GM08714 (cell line): ENCODE data around the gene ACVRL1.

Experiments used
- H3K4me3 ChIP-seq: fragments of 200-500 bp; sonication (Bioruptor generic); 2 replicates; pipeline ENCODE4 v1.5.1; 2014; ENCODE audit warnings: mild to moderate bottlenecking, low read length, inconsistent platforms
- ZNF274 ChIP-seq: IDR thresholded peaks from 2 replicates; pipeline ENCODE4 v1.6.1; 2012; ENCODE audit warnings: mild to moderate bottlenecking, low read depth, low read length

Gene ACVRL1

DNA sequence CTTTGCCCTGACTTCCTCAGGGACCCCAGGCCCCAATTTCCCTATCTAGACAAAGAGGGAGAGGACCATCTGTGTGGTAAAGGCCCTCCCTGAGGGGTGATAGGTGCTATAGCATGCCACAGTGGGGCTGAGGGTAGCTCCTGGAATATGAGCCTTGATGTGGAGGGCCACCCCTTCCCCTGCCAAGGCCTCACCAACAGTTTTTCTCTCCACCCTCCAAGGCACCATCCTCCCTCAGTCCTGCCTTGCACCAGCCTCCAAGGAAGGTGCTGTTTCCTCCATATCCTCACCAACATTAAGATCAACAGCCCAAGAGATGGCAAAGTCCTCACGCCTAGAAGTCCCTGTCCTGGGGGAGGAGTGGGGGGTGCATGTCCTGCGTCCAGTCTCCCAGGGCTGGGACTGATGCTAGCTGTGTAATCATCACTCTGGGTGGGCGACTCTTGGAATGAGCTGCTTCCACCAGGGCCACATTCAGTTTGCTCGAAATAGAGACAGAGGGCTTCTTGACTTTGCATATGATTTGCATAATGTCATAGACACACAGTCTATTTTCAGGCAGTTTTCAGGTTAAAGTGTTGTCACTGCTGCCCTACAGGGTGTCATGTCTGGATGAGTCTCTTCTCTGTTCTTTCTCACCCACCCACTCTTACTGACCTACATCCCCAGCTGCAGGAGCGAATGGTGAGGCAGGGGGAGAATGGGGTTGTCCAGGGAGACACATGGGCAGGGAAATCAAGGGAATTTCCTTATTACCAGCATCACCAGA is 17.4 kb downstream of the ACVRL1 start:
- TF ChIP-seq ZNF274 = no peak
- H3K4me3 ChIP-seq = no peak overlapping the region

DNA sequence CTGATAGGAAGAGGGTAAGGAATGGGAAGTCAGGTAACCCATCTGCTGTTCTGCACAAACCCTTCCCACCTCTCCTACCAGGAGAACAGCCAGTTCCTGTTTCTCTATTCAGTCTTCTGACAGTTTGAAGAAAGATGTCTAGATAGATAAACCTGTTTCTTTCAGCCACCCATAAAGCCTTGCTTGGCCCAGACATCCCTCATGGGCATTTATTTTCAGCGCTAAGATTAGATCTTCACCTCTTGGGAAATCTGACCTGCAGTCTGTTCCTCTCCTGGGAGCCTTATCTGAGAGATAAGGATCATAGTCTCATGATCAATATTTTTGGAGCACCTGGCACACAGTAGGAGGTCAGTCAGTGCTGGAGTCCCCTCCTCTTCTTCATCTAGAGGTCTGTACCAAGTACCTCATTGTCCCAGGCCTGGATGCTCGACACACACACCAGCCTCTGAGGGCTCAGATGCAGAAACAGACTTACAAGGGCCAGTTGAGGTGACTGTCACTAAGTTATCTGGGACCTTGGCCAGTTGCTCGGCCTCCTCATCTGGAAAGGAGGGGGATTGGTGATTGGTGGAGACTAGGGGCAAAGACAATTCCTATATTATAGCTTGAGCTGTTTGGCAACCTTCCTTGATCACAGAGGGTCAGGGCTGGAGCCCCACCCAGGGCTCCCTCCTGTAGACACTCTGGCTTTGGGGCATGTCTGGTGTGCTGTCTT is 18.2 kb downstream of the ACVRL1 start:
- no peak for TF ChIP-seq ZNF274
- H3K4me3 ChIP-seq = no peak overlapping the region

DNA sequence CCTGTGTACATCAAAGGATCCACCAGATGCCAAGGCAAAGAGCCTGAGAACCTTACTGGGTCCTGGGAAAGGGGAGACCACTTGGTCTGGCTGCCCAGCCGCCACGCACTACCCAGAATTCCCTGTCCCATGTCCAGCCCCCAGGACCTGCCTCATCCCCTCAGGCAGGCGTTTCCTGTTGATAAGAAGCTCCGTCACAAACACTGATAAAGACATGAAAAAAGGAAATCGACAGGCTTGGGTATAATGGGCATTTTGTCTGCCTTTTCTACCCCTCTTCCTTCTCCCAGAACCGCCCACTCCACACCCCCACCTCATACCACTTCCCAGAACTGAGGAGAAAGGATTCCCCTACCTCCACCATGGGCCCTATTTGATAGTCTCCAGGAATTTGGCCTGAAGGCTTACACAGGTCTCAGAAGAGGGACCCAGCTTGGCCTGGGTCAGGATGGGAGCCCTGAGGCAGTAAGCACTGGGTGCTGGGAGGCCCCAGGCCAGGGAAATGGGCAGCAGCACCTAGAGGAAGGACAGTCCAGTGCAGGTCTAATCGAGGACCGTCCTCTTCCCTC is 18.8 kb downstream of the ACVRL1 start:
- H3K4me3 ChIP-seq = no peak overlapping the region
- TF ChIP-seq ZNF274 = no peak

DNA sequence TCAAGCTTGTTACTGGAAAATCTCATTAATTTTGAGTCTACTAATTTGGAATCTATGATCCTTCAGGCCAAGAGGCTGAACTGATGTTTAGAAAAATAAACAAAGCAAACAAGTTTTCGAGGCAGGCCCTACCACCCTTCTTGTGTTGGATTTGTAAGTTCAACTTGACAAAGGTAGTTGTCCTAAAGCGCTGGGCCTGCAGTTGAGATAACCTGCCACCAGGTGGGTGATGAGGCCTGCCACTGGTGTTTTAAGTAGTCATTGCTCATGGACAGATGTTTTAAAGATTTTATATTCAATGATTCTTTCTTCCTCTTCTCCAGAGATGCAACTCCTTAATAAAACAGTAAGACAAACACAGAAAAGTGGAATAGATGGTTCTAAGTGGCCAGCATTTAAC is 19.4 kb downstream of the ACVRL1 start:
- TF ChIP-seq ZNF274 = no peak

DNA sequence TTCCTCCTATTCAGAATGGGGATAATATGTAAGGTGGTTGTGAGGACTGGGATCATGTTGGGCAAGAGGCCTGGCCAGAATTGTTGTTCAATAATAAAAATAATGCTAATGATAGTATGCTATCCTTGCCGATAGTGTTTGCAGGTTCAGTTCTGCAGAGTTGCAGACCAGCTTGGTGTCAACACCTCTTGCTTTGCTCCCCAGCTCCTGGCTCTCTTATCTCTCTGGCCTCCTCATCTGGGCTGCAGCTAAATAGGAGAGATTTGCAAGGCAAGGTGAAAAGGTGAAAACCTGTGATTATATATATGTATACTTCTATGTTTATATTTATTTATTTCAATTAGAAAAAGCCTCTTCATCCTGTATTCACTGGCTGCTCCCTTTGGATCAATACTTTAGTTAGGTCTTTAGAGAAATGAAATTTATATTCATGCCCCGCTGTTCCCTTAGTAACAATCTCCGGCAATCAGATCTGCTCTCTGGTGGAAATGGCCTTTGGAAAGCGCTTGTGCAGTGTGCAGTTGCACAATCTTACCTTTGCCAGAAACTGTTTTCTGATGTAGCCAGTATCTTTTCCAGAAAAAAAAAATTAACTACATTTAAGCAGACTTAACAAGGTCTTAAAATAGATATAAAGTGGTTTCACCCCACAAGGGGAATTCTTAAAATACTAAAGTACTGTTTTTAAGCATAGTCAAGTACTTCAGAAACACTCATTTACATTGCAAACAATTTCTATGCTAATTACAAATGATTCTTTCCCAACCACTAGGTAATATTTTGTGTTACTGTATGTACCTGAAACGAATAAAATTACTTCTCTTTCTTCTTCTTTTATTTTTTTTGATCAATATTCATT is 25.1 kb downstream of the ACVRL1 start:
- TF ChIP-seq ZNF274 = no peak
- no peak overlapping the region for H3K4me3 ChIP-seq

More for the DNA sequence above, 19.4 kb downstream of the ACVRL1 start:
- H3K4me3 ChIP-seq = no peak overlapping the region

DNA sequence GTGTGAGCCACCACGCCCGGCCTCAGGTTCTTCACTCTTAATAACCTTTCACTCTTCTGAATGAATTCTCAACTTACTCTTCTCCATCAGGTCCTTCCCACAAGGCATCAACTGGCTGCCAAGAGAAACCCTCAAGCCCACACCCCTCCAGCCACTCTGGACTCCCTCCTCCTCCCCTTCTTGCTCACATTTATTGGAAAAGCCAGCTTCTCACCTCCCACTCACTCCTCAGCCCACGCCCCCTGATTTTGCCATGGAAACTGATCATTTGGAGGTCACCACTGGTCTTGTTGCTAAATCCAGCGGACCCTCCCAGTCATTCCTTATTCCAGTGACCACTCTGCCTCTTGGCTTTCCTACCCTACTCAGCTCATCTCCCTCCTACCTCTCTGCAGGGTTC is 26.8 kb downstream of the ACVRL1 start:
- no peak for TF ChIP-seq ZNF274
- H3K4me3 ChIP-seq = no peak overlapping the region

DNA sequence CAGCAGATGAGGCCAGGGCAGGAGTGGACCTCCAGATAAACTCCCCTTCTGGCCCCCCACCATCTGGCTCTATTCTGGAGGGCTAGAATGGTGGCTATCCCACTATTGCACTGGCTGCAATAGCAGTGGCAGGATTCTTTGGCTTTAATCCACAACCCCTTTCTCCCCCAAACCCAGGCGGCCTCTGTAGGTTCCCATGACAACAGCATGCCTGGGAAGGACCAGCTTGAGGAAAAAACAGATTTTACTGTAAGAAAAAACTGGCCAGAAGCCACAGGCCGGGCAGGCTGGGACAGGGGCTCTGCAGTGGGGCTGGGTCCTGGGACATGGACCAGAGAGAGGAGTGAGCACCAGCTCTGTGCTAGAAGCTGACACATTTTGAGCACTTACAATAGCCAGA is 30.6 kb downstream of the ACVRL1 start:
- H3K4me3 ChIP-seq = no peak overlapping the region
- no peak for TF ChIP-seq ZNF274

DNA sequence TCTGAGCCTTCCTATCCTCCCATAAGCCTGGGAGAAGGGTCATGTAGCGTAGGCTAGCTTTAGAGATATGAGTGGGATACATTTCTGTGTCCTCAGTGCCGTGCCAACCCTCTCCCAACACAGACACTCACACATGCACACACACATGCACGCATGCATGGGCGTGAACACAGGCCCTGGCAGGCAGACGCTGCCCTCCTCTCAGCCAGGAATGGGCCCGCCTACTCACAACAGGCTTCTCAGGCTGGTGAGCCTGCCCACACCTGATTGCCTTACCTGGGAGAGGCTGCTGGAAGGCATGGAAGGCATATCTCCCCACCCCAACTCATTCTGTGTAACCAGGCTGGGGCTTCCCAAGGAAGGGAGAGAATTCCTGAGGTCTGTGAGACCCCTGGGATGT is 31.4 kb downstream of the ACVRL1 start:
- no peak for TF ChIP-seq ZNF274
- no peak overlapping the region for H3K4me3 ChIP-seq

DNA sequence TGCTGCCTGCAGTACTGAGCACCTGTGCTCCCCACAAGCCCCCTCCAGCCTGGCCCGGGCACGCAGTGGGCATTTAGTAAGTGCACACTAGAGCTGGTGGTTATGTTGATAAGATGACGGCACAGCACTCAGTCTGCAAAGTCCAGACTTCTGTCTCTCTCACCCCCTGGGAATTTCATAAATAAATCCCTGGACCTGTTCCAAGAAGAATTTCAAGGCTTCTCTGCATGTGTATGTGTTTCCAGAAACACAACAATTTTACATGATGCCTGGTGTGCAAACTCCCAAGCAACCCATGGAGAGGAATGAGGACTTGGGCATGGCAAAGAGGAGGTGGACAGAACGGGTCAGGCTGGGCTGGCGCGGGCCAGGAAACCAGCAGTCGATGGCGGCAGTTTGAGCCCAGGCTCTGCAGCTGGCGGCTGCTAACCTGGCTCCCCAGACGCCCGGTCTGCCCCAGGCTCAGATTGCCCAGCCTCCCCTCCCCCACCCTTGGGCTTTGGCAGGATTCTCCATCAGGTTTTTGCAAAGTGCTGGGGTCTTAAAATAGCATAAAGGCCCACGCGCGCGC is 33.8 kb downstream of the ACVRL1 start:
- H3K4me3 ChIP-seq = no peak overlapping the region

DNA sequence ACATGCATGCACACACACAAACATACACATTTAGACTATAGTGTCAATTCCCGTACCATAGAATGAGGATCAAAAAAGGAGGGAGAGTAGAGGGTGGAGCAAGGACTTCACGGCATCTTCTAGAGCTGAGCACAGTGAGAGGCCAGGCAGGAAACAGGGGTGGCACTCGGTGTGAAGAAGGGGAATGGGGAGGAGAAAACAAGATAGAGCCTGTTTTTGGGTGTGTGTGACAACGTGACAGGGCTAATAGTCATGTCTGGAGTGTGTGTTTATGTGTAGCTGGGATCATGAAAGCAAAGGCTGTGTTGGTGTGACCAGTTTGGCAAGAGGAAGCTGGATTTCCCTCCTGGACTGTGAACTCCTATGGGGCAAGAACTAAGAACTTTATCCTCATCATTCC is 34.3 kb downstream of the ACVRL1 start:
- H3K4me3 ChIP-seq = no peak overlapping the region

More for the DNA sequence above, 33.8 kb downstream of the ACVRL1 start:
- no peak for TF ChIP-seq ZNF274

DNA sequence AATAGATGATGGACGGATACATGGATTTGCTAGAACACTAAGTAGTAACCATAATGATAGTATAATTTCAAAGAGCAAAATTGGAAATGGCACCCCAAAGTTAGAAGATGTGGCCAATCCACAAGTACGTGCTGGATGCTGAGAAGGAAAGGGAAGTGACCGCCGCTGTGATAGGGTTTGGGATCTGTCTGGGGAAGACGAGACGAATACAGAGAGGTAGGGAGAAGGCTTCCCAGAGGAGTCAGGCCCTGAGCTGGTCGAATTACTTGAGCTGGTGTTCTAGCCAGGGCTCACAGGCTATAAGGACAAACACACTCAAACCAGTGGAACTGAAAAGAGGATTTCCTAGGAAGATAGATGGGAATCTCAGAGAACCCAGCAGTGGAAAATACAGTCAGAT is 34.8 kb downstream of the ACVRL1 start:
- no peak overlapping the region for H3K4me3 ChIP-seq
- TF ChIP-seq ZNF274 = no peak

More for the DNA sequence above, 34.3 kb downstream of the ACVRL1 start:
- no peak for TF ChIP-seq ZNF274

DNA sequence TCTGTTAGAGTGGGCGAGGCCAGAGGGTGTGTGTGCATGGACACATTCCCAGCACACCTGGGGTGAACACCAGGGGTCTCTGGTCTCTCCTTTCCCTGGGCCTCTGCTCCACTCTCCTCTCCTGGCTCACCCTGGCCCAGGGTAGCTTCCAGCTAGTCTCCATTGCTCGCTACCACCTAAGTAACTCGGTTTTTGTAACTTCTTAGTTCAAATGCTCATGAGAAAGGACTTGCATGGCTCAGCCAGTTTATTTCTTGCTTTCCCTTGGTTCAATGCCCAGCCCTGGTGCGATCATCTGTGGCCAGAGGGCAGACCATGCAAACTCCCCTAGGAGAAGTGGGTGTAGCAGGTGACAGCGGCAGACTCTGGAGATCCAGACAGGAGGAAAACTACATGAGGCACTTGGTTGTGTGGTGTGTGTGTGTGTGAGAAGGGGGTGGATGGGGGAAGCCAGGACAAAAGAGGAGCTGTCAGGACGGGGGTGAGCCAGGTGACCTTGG is 35.2 kb downstream of the ACVRL1 start:
- TF ChIP-seq ZNF274 = no peak
- H3K4me3 ChIP-seq = no peak overlapping the region

DNA sequence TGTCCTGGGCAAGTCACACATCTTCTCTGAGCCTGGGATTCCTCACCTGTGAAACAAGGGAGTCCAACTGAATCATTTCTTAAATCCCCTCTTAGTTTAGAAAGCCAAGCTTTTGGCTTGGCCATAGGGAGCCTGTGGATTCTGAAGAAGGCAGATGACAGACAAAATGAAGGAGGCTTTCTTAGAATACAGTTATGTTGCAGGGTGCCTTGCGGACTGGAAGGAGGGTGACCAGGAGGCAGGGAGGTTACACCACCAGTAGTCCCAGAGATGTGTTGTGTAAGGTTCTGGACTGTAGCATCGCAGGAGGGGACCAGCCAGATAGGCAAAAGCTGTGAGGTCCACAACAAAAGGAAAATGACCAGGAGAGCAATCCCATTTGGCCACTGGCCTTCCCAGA is 36.0 kb downstream of the ACVRL1 start:
- no peak overlapping the region for H3K4me3 ChIP-seq
- no peak for TF ChIP-seq ZNF274
